ENCODE data around the gene MRPL14.

DNA sequence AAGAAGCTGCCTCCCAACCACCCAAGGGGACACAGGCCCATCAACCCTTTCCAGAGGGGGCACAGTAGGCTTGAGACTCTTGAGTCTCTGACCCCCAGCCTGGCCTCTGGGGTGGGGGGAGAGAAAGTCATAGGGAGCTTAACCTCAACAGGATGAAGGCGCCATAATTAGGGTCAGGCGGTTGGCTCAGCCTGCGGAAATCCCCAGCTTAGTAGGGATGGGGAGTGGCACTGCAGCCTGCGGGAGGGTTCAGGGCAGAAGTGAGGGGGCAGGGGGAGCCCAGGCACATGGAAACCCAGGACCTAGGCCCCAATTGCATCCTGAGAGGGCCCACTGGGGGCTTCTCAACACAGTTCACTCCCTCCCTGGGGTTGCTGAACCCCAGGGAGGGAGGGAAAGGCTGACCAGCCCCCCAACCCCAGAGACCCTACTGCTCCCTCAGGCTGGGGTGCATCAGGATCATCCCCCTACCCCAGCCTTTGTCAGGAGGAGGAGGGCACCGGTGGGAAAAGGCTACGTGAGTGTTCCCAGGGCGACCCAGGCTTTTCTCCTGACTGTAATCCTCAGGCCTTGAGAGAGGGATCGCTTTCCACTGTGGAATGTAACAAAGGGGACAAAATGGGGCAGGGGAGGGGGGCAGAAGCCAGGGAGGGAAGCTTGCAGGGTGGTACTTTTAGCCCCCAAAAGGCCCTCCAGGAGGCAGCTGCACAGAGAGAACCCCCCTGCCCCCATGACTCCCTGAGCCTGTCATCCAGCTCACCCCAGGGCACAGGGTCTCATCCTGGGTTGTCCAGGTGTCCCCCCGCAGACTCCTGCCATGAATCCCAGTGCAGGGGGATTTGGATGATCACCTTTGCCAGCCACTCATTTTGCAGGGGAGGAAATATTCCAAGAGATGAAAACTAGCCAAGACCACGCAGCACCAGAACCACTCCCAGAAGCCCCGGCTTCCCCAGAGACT, 46.4 kb downstream of the MRPL14 start:
- TF ChIP-seq CTCF (IDR thresholded peaks at IDR 0.05; ENCODE audit: low read depth, low read length, missing input control) (no peak), YY1 (IDR thresholded peaks at IDR 0.05) (no peak)

All from liver (tissue), 2 donors.